ENCODE measurements around the gene PRKRIP1.
"Not testable (repeated sequence)": the region's sequence is repeated elsewhere in the genome, so short reads cannot be mapped to it uniquely, and the experiment has no call there.

Gene PRKRIP1

GRCh38 chr7:102403563-102403962 is 7.4 kb downstream of the PRKRIP1 start:
- Histone ChIP-seq H3K27ac (ENCODE audit: low read depth, low read length, poor library complexity, severe bottlenecking) (peak overlapping the region; percentile 84), H3F3A (ENCODE audit: insufficient read depth, low read length) (peaks cover 19% of the 10 kb centered on the region), H3K9ac (ENCODE audit: low read length) (no peak overlapping the region; the same call in 1 of the 2 replicates), H3K9me2 (ENCODE audit: low read depth, low read length) (no peaks in the 10 kb centered on the region), H3K4me3 (ENCODE audit: low read depth, low read length, poor library complexity, severe bottlenecking) (no peak overlapping the region), H3K4me2 (ENCODE audit: low read length) (peak overlapping the region; percentile 2; the same call in 1 of the 2 replicates), H3K27me3 (ENCODE audit: insufficient read depth, low read length) (no peaks in the 10 kb centered on the region), H3K36me3 (ENCODE audit: insufficient read depth, low read length) (peaks cover 98% of the 10 kb centered on the region), H3K9me3 (ENCODE audit: low read length) (no peaks in the 10 kb centered on the region), H2AFZ (ENCODE audit: low read length) (no peak overlapping the region), H4K20me1 (ENCODE audit: insufficient read depth, low read length) (no peaks in the 10 kb centered on the region), H3K79me2 (ENCODE audit: insufficient read depth, low read length) (no peaks in the 10 kb centered on the region), H3K4me1 (ENCODE audit: insufficient read depth, low read length, severe bottlenecking) (peaks cover 47% of the 10 kb centered on the region)
- TF ChIP-seq EZH2 (IDR thresholded peaks at IDR 0.05; ENCODE audit: borderline replicate concordance, low read length), result no peak
- peak; percentile 12; the same call in 1 of the 2 replicates for TF ChIP-seq CTCF (IDR thresholded peaks at IDR 0.05; ENCODE audit: low read length)

DNA sequence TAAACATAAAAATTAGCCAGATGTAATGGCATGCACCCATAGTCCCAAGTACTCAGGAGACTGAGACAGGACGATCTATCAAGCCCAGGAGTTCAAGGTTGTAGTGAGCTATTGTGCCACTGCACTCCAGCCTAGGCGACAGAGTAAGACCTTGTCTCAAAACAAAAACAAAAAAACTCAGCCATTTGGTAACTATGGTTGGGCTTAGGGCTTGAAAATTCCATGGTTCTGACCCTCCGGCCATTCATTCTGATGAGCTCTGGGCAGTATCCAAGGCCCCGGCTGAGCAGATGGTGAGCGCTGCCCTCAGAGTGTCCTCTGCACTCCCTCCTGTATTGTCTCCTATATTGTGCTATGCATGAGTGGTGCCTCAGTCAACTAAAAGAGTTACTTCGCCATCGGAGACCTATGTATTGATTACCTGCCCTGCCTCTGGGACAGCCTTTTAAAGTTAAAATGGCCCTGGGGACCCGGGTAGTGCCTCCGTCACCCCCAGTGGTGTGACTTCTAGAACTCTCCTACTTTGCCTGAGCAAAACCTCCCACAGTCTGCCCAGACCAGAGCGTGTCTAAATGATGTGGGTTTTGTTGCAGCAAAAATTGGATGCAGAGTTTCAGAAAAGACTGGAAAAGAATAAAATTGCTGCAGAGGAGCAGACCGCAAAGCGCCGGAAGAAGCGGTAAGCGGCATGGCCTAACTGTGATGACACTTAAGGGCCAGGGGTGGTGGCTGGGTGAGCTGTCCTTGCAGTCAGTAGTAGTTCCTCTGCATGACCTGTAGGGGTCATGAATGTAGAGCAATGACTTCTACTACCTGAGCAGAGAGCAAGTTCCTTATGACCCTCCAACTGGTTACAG is 8.1 kb downstream of the PRKRIP1 start:
- peak overlapping the region; percentile 22; the same call in 1 of the 2 replicates for H3K9ac ChIP-seq (ENCODE audit: low read length)
- H3K79me2 ChIP-seq (ENCODE audit: insufficient read depth, low read length), result no peaks in the 10 kb centered on the region
- no peak overlapping the region for H3K4me3 ChIP-seq (ENCODE audit: low read depth, low read length, poor library complexity, severe bottlenecking)
- H3K9me3 ChIP-seq (ENCODE audit: low read length), result peaks cover 2% of the 10 kb centered on the region
- TF ChIP-seq CTCF (IDR thresholded peaks at IDR 0.05; ENCODE audit: low read length) (peak; percentile 87), EZH2 (IDR thresholded peaks at IDR 0.05; ENCODE audit: borderline replicate concordance, low read length) (no peak)
- H3K27ac ChIP-seq (ENCODE audit: low read depth, low read length, poor library complexity, severe bottlenecking), result peak overlapping the region; percentile 84
- H3K36me3 ChIP-seq (ENCODE audit: insufficient read depth, low read length), result peaks cover 97% of the 10 kb centered on the region
- H3K4me2 ChIP-seq (ENCODE audit: low read length), result peak overlapping the region; percentile 35
- peaks cover 19% of the 10 kb centered on the region for H3F3A ChIP-seq (ENCODE audit: insufficient read depth, low read length)
- H2AFZ ChIP-seq (ENCODE audit: low read length), result no peak overlapping the region
- H3K9me2 ChIP-seq (ENCODE audit: low read depth, low read length), result no peaks in the 10 kb centered on the region
- no peaks in the 10 kb centered on the region for H4K20me1 ChIP-seq (ENCODE audit: insufficient read depth, low read length)
- no peaks in the 10 kb centered on the region for H3K27me3 ChIP-seq (ENCODE audit: insufficient read depth, low read length)
- peaks cover 48% of the 10 kb centered on the region for H3K4me1 ChIP-seq (ENCODE audit: insufficient read depth, low read length, severe bottlenecking)

DNA sequence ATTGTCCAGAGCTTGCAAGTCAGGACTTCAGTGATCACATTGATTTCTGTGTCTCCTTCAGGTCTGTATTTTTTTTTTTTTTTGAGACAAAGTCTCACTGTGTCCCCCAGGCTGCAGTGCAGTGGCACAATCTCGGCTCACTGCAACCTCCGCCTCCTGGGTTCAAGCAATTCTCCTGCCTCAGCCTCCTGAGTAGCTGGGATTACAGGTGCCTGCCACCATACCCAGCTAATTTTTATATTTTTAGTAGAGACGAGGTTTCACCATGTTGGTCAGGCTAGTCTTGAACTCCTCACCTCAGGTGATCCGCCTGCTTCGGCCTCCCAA is 8.7 kb downstream of the PRKRIP1 start:
- H3K4me3 ChIP-seq (ENCODE audit: low read depth, low read length, poor library complexity, severe bottlenecking), result not testable (repeated sequence)

More for the DNA sequence above, 8.7 kb downstream of the PRKRIP1 start:
- not testable (repeated sequence) for H4K20me1 ChIP-seq (ENCODE audit: insufficient read depth, low read length); H3K27me3 ChIP-seq (ENCODE audit: insufficient read depth, low read length); H3K9me3 ChIP-seq (ENCODE audit: low read length); H3K79me2 ChIP-seq (ENCODE audit: insufficient read depth, low read length); H2AFZ ChIP-seq (ENCODE audit: low read length); H3K9me2 ChIP-seq (ENCODE audit: low read depth, low read length); H3K9ac ChIP-seq (ENCODE audit: low read length); H3K4me2 ChIP-seq (ENCODE audit: low read length)
- Histone ChIP-seq H3K36me3 (ENCODE audit: insufficient read depth, low read length) (peaks cover 97% of the 10 kb centered on the region), H3K27ac (ENCODE audit: low read depth, low read length, poor library complexity, severe bottlenecking) (peak overlapping the region; percentile 84), H3K4me1 (ENCODE audit: insufficient read depth, low read length, severe bottlenecking) (peaks cover 48% of the 10 kb centered on the region), H3F3A (ENCODE audit: insufficient read depth, low read length) (peaks cover 19% of the 10 kb centered on the region)
